Peyer's patch (tissue), 4 donors: ENCODE results near the gene KCNQ2. TPM values are rescaled to one million over a fixed set of nuclear protein-coding genes. Genes with fewer than 3 reads are reported as not detected.

ENCODE experiments used
- DNase-seq, 3 donors: peaks; one replicate each; pipeline ENCODE4 v3.0.0-alpha.2; 2017 to 2019
- H3K27ac ChIP-seq, 4 donors: fragments of 200-600 bp; sonication (generic); one replicate each; pipeline ENCODE4 v1.5.1; 2016 to 2019
- H3K27me3 ChIP-seq, 2 donors: fragments of 200-600 bp; sonication (generic); one replicate each; pipeline ENCODE4 v1.5.1; 2019
- H3K36me3 ChIP-seq, 3 donors: fragments of 200-600 bp; sonication (generic); one replicate each; pipeline ENCODE4 v1.5.1; 2016 to 2019
- H3K4me1 ChIP-seq, 4 donors: fragments of 200-600 bp; sonication (generic); one replicate each; pipeline ENCODE4 v1.5.1; 2016 to 2019
- H3K4me3 ChIP-seq, 4 donors: fragments of 200-600 bp; sonication (generic); 1 replicate in 3 of 4; 2 replicates in 1 of 4; pipeline ENCODE4 v1.5.1; 2016 to 2019; ENCODE audit warnings: mild to moderate bottlenecking in 1 of 4
- H3K9me3 ChIP-seq, 4 donors: fragments of 200-600 bp; sonication (generic); one replicate each; pipeline ENCODE4 v1.5.1; 2016 to 2019; ENCODE audit warnings: mild to moderate bottlenecking in 1 of 4
- POLR2A ChIP-seq, 2 donors: fragments of 450-650 bp; IDR thresholded peaks; one replicate each; pipeline ENCODE4 v1.5.1; 2017; ENCODE audit warnings: antibody characterized with exemption in 2 of 2, mild to moderate bottlenecking in 2 of 2, moderate library complexity in 2 of 2
- total RNA-seq, 4 donors: library from RNA; depleted of rRNA; stranded (reverse); fragments of >200 nt; gene quantifications; one replicate each; pipeline ENCODE4 v1.1.0, GENCODE V29; 2016
- TF ChIP-seq, protein P1 (sequence below), 6 experiments: fragments of 450-650 bp in 4 of 6; fragments of 200-600 bp in 2 of 6; sonication (generic) in 1 of 6; IDR thresholded peaks; one replicate each; pipeline ENCODE4 v1.5.1; 2017 to 2019; ENCODE audit warnings: antibody characterized with exemption in 6 of 6, mild to moderate bottlenecking in 3 of 6, moderate library complexity in 1 of 6

KCNQ2 gene
- total RNA-seq, 4 donors from 2014 or later: not detected

- Histone ChIP-seq H3K4me1 (peaks cover 0 to 1% (median under 1%) of the 10 kb centered on the region in 4 donors), H3K36me3 (no peaks in the 10 kb centered on the region), H3K27me3 (peaks cover 0 to 3% of the 10 kb centered on the region in 2 donors), H3K4me3 (no peak overlapping the region), H3K9me3 (peaks cover 0 to 15% (median 2%) of the 10 kb centered on the region in 4 donors), H3K27ac (no peak overlapping the region)
- TF ChIP-seq, protein P1, sequence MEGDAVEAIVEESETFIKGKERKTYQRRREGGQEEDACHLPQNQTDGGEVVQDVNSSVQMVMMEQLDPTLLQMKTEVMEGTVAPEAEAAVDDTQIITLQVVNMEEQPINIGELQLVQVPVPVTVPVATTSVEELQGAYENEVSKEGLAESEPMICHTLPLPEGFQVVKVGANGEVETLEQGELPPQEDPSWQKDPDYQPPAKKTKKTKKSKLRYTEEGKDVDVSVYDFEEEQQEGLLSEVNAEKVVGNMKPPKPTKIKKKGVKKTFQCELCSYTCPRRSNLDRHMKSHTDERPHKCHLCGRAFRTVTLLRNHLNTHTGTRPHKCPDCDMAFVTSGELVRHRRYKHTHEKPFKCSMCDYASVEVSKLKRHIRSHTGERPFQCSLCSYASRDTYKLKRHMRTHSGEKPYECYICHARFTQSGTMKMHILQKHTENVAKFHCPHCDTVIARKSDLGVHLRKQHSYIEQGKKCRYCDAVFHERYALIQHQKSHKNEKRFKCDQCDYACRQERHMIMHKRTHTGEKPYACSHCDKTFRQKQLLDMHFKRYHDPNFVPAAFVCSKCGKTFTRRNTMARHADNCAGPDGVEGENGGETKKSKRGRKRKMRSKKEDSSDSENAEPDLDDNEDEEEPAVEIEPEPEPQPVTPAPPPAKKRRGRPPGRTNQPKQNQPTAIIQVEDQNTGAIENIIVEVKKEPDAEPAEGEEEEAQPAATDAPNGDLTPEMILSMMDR (IDR thresholded peaks at IDR 0.05): no peak
- no peak for TF ChIP-seq POLR2A (IDR thresholded peaks at IDR 0.05)
- DNase-seq: no peak
Measured at GRCh38 chr20:63504642-63505041, 32.2 kb upstream of the KCNQ2 start.

GRCh38 chr20:63503524-63503923 is 31.1 kb upstream of the KCNQ2 start:
- DNase-seq: no peak
- TF ChIP-seq, protein P1 (IDR thresholded peaks at IDR 0.05): no peak
- TF ChIP-seq POLR2A (IDR thresholded peaks at IDR 0.05): no peak
- Histone ChIP-seq H3K27me3 (peaks cover 0 to 13% of the 10 kb centered on the region in 2 donors), H3K4me3 (no peak overlapping the region), H3K4me1 (peaks cover 0 to 12% (median 5%) of the 10 kb centered on the region in 4 donors), H3K9me3 (peaks cover 0 to 15% (median 2%) of the 10 kb centered on the region in 4 donors), H3K27ac (no peak overlapping the region), H3K36me3 (no peaks in the 10 kb centered on the region)

- Histone ChIP-seq H3K36me3 (no peaks in the 10 kb centered on the region), H3K27me3 (peaks cover 0 to 21% of the 10 kb centered on the region in 2 donors), H3K27ac (no peak overlapping the region), H3K9me3 (peaks cover 0 to 15% (median 2%) of the 10 kb centered on the region in 4 donors), H3K4me3 (no peak overlapping the region), H3K4me1 (peaks cover 0 to 18% (median 10%) of the 10 kb centered on the region in 4 donors)
- TF ChIP-seq, protein P1 (IDR thresholded peaks at IDR 0.05): no peak
- no peak for TF ChIP-seq POLR2A (IDR thresholded peaks at IDR 0.05)
- DNase-seq: no peak
Measured at GRCh38 chr20:63502671-63503172, 30.3 kb upstream of the KCNQ2 start.

DNA sequence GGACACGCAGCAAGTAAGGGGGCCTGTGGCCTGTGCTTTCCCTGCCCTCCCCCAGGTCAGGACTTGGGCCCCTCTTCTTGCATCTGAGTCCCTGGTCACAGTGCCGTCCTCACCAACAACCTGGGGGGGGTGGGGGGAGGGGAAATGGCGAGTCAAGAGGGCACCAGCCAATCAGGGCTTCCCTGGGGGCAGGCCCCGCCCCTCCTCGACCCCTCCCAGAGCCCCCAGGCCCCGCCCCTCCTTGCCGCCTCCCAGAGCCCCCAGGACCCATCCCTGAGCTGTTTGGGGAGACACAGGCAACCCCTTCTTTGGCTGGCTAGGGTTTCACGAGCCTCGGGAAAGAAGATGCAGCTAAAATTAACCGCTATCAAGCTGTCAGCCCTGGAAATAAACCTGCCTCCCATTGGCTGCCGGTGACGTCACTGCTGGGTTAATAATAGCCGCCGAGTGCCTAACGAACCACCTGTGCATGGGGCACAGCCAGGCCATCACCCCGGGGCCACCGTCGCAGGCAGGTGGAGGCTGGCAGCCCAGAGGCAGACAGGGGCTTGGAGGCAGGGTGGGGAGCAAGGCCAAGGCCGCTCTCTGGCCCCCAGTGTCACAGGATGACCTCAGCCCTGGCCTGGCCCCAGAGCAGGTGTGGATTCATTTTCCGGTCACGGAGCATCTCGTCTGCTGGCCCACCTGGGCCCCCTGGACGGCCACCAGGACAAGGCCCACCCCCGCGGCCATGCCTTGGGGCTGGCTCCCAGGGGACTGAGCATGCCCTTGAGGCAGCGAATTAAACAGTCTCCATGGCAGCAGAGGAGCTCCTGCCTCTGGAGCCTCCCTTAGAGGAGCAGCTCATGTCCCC is 29.6 kb upstream of the KCNQ2 start:
- TF ChIP-seq POLR2A (IDR thresholded peaks at IDR 0.05): no peak
- TF ChIP-seq, protein P1 (IDR thresholded peaks at IDR 0.05): no peak
- Histone ChIP-seq H3K36me3 (no peaks in the 10 kb centered on the region), H3K9me3 (peaks cover 0 to 15% (median 2%) of the 10 kb centered on the region in 4 donors), H3K27me3 (peaks cover 0 to 27% of the 10 kb centered on the region in 2 donors), H3K4me1 (peaks cover 0 to 18% (median 10%) of the 10 kb centered on the region in 4 donors), H3K4me3 (no peak overlapping the region), H3K27ac (no peak overlapping the region)
- no peak for DNase-seq

- no peak for DNase-seq
- Histone ChIP-seq H3K27ac (no peak overlapping the region), H3K9me3 (peaks cover 0 to 15% (median 2%) of the 10 kb centered on the region in 4 donors), H3K4me3 (no peak overlapping the region), H3K27me3 (peaks cover 0 to 34% of the 10 kb centered on the region in 2 donors), H3K4me1 (peaks cover 4 to 26% (median 14%) of the 10 kb centered on the region in 4 donors), H3K36me3 (no peaks in the 10 kb centered on the region)
- TF ChIP-seq, protein P1 (IDR thresholded peaks at IDR 0.05): no peak
- TF ChIP-seq POLR2A (IDR thresholded peaks at IDR 0.05): no peak
Measured at GRCh38 chr20:63500902-63501817, 28.7 kb upstream of the KCNQ2 start.
